NCI-H460 (cell line): ENCODE results near the gene TATDN3. TPM values are rescaled to one million over a fixed set of nuclear protein-coding genes. Genes with fewer than 3 reads are reported as not detected.
"Not testable (repeated sequence)": the region's sequence is repeated elsewhere in the genome, so short reads cannot be mapped to it uniquely, and the experiment has no call there.

Experiments used
- DNase-seq: peaks from one replicate; pipeline ENCODE4 v3.0.0-alpha.2; 2016; ENCODE audit warnings: low read depth; ENCODE audit errors: extremely low read depth
- polyA plus RNA-seq: library from polyadenylated mRNA; depleted of rRNA; stranded (reverse); fragments of >200 nt; gene quantifications from 2 replicates; pipeline ENCODE4 v1.2.3, GENCODE V29; 2014; cell fraction: nucleus; rRNA removed
- total RNA-seq: library from RNA; depleted of rRNA; stranded (reverse); fragments of >200 nt; shearing (Covaris generic); gene quantifications from 2 replicates; pipeline ENCODE4 v1.2.3, GENCODE V29; 2014; rRNA removed

TATDN3 gene
- 37.5 and 41.1 TPM in 2 replicates for total RNA-seq
- 31.5 and 48.5 TPM in 2 replicates for polyA plus RNA-seq

- DNase-seq = peak; percentile 94
Measured at GRCh38 chr1:212791676-212792395, at the start of gene TATDN3, which contains the start of gene NSL1. TATDN3 (plus strand) TSS chr1:212791894; CDS start chr1:212791922, 28 bp downstream. NSL1 (minus strand) TSS chr1:212791777; CDS start chr1:212791763, 14 bp downstream.

- DNase-seq = no peak
Measured at GRCh38 chr1:212743901-212744475, 47.7 kb upstream of the TATDN3 start.

- DNase-seq = no peak
Measured at GRCh38 chr1:212745303-212745702, 46.4 kb upstream of the TATDN3 start.

- no peak for DNase-seq
Measured at GRCh38 chr1:212746546-212746945, 45.1 kb upstream of the TATDN3 start.

GRCh38 chr1:212749821-212750535 is 41.7 kb upstream of the TATDN3 start:
- peak; percentile 78 for DNase-seq

- DNase-seq = no peak
Measured at GRCh38 chr1:212752252-212752933, 39.3 kb upstream of the TATDN3 start.

GRCh38 chr1:212752934-212753497 is 38.7 kb upstream of the TATDN3 start:
- DNase-seq = no peak

- DNase-seq = no peak
Measured at GRCh38 chr1:212753749-212754148, 37.9 kb upstream of the TATDN3 start.

GRCh38 chr1:212754193-212754592 is 37.5 kb upstream of the TATDN3 start:
- no peak for DNase-seq

GRCh38 chr1:212754680-212755079 is 37.0 kb upstream of the TATDN3 start:
- DNase-seq = no peak

GRCh38 chr1:212759683-212760082 is 32.0 kb upstream of the TATDN3 start:
- no peak for DNase-seq

- DNase-seq = no peak
Measured at GRCh38 chr1:212760126-212760823, 31.4 kb upstream of the TATDN3 start.

GRCh38 chr1:212762234-212762633 is 29.5 kb upstream of the TATDN3 start:
- DNase-seq = no peak

- no peak for DNase-seq
Measured at GRCh38 chr1:212762839-212763238, 28.9 kb upstream of the TATDN3 start.

- not testable (repeated sequence) for DNase-seq
Measured at GRCh38 chr1:212764718-212765281, 26.9 kb upstream of the TATDN3 start.

- DNase-seq = not testable (repeated sequence)
Measured at GRCh38 chr1:212766825-212767224, 24.9 kb upstream of the TATDN3 start.

- no peak for DNase-seq
Measured at GRCh38 chr1:212769459-212770167, 22.1 kb upstream of the TATDN3 start.

GRCh38 chr1:212771341-212771740 is 20.4 kb upstream of the TATDN3 start:
- no peak for DNase-seq

- no peak for DNase-seq
Measured at GRCh38 chr1:212773011-212773410, 18.7 kb upstream of the TATDN3 start.
